ENCODE data around the gene ENO2.

The ENO2 gene

DNA sequence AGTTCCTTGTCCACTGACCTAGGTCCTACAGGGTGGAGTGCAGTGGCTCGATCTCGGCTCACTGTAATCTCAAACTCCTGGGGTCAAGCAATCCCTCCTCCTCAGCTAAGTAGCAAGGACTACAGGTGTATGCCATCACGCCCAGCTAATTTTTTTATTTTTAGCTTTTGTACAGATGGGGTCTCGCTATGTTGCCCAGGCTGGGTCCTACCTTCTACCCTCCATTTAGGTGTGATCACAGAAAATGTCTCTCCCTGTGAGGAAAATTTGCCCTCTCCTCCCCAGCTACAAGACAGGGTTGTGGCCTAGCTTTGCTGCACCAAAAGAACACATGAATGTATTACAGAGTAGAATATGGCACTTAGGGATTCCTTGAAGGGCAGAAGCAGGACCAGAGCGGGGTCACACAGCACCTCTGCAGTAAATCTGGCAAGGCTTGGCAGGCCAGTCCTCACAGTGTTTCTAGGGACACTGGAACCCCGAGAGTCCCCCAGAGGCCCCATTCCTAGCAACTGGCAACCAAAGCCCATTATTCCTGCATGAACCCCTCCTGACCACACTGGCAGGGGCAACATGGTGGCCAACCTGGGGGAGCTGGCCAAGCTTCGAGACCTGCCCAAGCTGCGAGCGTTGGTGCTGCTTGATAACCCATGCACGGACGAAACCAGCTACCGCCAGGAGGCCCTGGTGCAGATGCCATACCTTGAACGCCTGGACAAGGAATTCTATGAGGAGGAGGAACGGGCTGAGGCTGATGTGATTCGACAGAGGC lies 2.0 kb upstream of the ENO2 start:
- in situ Hi-C loops (cut with MboI; ENCODE audit: low sequenced_read_pairs) = no loop called here

DNA sequence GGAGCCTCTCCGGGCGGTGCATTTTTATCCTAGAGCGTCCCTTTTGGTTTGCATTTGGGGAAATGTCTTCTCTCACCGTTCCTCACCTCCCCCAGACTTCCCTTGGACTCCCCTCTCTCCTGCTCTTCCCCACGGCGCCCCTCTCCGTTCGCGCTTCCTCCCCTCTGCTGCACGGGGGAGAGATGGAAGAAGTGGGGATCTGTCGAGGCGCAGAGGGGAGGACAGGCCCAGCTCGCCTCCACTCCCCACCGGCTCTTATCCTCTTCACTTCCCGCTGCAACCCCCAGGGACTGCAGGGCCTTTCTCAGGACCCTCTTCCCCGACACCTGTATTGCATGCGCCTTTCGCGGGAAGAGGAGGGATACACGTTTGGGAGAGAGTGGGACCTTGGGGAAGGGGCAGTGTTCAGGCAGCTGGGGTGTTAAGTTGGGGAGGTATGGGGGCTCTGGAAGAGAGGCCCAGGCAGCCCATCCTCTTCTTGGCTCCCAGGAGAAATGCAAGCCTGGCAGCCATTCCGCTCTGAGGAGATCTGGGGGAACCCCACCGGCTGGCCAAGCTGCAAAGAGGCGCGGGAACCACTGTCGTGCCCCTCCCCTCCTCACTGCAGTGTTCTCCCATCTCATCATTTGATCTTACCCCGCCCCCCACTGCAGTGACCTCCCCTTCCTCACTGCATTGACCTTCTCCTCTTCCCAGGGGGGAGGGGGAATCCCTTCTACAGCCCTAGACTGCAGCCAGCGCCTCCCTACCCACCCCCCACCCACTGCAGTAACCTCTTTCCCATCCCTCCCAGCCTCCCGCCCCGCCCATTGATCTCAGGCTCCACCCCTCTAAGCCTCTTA lies 788 bp downstream of the ENO2 start:
- in situ Hi-C loops (cut with MboI; ENCODE audit: low sequenced_read_pairs) = no loop called here

DNA sequence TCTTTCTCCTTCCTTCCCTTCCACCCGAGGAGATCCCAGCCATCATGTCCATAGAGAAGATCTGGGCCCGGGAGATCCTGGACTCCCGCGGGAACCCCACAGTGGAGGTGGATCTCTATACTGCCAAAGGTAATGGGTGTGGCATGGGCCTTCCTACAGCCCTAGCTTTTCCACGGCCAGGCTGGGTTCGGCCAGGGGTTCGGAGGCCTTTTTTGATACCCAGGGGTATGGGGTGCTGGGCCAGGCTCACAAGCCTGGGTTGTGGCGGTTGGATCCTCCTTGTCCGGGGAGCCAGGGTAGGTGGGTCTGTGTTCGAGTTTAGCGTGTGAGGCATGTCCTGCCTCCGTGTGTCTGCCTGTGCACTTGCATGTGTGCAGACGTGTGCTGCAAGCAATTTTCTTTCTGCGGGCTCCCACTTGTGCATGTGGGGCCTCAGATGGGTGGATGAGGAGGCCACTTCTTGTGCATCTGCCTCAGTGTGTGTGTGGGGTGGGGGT lies 1.5 kb downstream of the ENO2 start:
- in situ Hi-C loops (cut with MboI; ENCODE audit: low sequenced_read_pairs) = no loop called here

DNA sequence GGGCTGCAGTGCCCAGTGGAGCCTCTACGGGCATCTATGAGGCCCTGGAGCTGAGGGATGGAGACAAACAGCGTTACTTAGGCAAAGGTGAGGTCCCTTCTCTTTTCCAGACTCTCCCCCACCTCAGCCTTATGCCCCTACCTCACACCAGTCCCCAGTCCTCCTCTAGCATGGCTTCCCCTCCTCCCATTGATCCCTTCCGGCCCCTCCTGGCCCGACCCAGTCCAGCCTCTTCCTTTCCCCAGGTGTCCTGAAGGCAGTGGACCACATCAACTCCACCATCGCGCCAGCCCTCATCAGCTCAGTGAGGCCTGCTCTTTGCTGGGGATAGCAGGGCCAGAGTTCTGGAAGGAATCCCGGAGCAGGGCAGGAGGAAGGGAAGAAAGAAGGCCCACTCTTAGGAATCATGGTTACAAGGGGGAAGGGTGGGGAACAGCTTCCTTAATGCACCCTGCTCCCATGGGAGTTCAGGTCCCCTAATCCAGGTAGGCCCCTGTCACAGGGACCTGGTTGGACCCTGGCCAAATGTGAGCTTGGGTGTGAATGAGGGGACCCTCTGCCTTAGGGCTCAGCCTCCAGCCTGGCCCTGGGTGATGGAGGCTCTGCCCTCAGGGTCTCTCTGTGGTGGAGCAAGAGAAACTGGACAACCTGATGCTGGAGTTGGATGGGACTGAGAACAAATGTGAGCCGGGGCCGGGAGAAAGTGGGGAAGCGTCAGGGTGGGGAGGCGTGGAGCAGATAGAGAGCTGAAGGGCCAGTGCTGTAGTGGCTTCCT lies 2.2 kb downstream of the ENO2 start:
- in situ Hi-C loops (cut with MboI; ENCODE audit: low sequenced_read_pairs) = no loop called here

DNA sequence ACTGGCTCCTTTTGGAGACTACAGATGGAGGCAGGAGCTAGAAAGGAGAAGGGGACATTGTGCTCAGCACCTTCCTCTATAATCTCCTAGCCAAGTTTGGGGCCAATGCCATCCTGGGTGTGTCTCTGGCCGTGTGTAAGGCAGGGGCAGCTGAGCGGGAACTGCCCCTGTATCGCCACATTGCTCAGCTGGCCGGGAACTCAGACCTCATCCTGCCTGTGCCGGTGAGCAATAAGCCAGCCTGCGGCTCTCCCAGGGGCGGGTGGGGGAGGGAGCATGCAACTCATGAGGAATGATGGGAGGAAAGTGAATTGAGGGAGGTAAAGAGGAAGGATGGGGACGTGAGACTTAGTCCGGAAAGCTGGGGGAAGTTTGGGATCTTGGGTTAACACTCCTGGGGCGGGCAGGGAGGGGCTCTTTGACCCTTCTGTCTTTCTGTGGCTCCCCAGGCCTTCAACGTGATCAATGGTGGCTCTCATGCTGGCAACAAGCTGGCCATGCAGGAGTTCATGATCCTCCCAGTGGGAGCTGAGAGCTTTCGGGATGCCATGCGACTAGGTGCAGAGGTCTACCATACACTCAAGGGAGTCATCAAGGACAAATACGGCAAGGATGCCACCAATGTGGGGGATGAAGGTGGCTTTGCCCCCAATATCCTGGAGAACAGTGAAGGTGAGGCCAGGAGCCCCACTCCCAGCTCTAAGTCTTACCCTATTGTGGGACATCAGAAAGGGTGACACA lies 3.3 kb downstream of the ENO2 start:
- in situ Hi-C loops (cut with MboI; ENCODE audit: low sequenced_read_pairs) = no loop called here

DNA sequence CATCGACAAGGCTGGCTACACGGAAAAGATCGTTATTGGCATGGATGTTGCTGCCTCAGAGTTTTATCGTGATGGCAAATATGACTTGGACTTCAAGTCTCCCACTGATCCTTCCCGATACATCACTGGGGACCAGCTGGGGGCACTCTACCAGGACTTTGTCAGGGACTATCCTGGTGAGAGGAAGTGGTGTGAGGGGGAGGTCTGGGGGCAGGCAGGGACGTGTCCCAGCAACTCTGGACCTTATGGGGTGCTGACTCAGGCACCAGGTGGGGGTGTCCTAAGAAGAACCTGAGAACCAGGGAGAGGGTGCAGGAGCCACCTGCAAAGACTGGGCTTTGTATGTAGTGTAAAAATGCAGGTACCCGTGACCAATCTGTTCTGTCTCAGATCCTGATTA lies 5.2 kb downstream of the ENO2 start:
- in situ Hi-C loops (cut with MboI; ENCODE audit: low sequenced_read_pairs) = no loop called here

DNA sequence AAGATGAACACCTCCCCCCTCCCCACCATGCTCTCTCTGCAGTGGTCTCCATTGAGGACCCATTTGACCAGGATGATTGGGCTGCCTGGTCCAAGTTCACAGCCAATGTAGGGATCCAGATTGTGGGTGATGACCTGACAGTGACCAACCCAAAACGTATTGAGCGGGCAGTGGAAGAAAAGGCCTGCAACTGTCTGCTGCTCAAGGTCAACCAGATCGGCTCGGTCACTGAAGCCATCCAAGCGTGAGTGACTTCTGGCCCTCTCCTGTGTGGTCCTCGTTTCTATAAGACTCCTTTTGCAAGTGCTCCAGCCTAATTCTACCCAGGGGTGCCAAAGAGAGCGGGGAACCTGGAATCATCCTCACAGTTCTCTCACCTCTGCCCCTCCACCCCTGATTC lies 7.2 kb downstream of the ENO2 start:
- in situ Hi-C loops (cut with MboI; ENCODE audit: low sequenced_read_pairs) = no loop called here

DNA sequence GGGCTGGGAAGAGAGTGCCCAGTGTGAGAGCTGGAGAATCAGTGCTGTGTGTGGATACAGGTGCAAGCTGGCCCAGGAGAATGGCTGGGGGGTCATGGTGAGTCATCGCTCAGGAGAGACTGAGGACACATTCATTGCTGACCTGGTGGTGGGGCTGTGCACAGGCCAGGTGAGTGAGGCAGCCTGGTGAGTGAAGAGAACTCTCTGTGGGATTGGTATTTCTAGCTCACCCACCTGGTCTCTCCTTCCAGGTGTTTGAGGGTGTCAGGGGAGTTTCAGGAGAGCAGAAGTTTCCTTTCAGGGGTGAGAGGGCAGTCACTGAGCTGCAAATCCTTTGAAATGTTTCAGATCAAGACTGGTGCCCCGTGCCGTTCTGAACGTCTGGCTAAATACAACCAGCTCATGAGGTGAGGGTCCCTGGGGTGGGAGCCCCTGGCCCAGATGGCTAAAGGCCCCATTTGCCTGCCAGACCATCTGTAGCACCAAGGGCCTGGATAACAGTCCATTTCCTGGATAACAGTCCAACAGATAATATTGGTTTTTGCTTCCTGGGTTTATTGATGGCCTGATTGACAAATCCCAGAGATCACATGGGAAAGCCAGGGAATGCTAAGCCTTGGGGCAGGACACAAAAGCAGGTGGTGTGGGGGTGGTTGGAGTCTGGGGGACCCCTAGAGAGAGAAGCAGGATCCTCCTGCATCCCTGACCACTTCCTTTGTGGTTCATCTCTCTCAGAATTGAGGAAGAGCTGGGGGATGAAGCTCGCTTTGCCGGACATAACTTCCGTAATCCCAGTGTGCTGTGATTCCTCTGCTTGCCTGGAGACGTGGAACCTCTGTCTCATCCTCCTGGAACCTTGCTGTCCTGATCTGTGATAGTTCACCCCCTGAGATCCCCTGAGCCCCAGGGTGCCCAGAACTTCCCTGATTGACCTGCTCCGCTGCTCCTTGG lies 7.9 kb downstream of the ENO2 start:
- in situ Hi-C loops (cut with MboI; ENCODE audit: low sequenced_read_pairs) = no loop called here

DNA sequence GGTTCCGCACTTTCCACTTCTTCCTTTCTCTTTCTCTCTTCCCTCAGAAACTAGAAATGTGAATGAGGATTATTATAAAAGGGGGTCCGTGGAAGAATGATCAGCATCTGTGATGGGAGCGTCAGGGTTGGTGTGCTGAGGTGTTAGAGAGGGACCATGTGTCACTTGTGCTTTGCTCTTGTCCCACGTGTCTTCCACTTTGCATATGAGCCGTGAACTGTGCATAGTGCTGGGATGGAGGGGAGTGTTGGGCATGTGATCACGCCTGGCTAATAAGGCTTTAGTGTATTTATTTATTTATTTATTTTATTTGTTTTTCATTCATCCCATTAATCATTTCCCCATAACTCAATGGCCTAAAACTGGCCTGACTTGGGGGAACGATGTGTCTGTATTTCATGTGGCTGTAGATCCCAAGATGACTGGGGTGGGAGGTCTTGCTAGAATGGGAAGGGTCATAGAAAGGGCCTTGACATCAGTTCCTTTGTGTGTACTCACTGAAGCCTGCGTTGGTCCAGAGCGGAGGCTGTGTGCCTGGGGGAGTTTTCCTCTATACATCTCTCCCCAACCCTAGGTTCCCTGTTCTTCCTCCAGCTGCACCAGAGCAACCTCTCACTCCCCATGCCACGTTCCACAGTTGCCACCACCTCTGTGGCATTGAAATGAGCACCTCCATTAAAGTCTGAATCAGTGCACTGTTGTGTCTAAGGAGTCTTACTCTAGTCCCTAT lies 8.8 kb downstream of the ENO2 start:
- in situ Hi-C loops (cut with MboI; ENCODE audit: low sequenced_read_pairs) = no loop called here

DNA sequence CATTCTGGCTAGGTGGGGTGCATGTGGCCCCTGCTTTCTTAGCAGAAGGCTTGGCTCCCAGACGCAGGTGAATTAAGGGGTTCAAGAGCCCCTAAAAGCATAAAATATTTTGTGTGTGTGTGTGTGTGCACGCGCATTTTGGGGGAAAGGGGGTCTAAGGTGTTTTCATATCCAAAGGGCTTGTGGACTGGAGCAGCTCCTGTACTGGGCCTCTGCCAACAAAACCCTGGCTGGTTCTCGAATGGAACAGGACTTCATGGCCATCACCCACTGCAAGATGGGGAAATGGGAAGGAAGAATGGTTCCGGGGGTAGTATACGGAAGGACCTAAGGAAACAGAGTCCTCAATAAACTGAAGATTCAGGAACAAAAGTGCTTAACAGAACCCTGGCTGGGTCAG lies 9.5 kb downstream of the ENO2 start:
- in situ Hi-C loops (cut with MboI; ENCODE audit: low sequenced_read_pairs) = no loop called here

DNA sequence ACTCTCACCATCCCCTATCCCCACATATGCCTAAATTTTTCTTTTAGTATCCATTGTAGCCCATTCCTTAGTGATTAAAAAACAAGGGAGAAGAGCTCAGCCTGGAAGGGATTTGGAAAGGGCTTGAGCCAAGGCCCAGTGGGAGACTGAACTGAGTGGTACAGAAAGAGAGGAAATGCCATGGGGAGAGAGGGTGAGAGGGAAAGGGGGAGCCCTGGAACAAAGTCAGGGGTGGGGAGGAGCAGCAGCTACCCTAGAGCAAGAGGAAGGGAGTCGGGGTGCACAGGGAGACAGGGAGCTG lies 10.8 kb downstream of the ENO2 start:
- in situ Hi-C loops (cut with MboI; ENCODE audit: low sequenced_read_pairs) = no loop called here

DNA sequence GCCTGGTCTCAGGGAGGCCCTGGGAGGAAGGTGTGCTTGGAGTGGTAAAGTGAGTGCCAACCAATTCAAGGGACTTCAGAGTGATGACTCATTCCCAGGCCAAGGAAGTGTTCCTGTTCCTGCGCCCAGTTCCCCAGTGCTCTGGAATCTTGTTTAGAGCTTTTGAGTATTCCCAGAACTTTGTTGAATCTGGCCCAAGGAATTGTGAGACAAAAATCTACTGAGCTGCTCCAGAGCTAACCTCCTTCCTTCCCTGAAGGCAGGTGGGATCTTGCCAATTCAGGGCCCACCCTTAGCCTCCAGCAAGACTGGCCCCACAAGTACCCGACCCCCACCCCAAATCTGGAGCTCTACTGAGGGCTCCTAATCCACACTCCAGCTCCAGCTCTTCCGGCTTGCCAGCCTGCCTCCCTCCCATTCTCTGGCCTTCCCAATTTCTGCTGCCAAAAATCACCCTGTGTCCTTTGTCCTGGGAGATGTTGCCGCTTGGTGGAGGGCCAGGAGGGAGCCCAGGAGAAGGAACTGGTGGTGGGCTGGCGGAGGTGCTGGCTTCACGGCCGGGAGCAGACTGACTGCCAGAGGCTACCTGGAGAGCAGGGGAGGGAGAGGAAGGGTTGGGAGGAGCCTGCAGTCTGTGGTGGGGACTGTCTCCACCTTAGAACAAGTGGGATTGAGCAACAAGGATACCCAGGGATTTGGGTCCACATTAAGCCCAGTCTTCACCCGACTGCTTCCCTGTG lies 11.3 kb downstream of the ENO2 start:
- in situ Hi-C loops (cut with MboI; ENCODE audit: low sequenced_read_pairs) = no loop called here

DNA sequence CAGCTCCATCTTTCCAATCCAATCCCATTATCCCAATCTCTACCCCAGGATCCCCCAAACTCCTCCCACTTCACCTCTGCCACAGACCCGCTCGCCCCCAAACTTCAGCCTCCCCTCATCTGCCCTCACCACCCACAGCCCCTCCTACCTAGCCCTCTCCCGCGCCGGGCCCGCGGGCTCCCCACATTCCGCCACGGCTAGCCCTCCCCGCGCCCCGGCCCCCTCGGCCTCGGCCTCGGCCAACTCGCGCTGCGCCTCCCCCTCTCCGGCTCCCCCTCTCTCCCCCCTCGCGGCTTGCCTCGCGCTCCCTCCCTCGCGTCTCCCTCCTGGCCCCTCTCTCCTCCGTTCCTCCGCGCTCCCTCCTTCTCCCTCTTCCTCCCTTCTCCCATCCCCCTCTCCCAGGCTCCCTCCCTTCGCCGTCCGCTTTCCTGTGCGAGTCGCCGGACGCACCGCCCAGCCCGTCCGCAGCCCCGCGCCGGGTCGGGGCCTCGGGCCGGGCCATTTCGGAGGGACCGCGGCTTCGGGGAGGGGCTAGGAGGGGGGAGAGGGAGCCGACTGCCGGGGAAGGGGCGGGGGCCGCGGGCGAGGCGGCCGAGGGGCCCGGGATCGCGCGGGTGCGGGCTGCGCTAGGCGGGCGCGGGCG lies 13.1 kb downstream of the ENO2 start, which contains the start of gene ATN1:
TSS of gene ATN1 (plus strand) at position 581 of the 643 bp plus-strand sequence. CDS start 6,043 bp downstream, outside the sequence.
- in situ Hi-C loops (cut with MboI; ENCODE audit: low sequenced_read_pairs) = no loop called here

DNA sequence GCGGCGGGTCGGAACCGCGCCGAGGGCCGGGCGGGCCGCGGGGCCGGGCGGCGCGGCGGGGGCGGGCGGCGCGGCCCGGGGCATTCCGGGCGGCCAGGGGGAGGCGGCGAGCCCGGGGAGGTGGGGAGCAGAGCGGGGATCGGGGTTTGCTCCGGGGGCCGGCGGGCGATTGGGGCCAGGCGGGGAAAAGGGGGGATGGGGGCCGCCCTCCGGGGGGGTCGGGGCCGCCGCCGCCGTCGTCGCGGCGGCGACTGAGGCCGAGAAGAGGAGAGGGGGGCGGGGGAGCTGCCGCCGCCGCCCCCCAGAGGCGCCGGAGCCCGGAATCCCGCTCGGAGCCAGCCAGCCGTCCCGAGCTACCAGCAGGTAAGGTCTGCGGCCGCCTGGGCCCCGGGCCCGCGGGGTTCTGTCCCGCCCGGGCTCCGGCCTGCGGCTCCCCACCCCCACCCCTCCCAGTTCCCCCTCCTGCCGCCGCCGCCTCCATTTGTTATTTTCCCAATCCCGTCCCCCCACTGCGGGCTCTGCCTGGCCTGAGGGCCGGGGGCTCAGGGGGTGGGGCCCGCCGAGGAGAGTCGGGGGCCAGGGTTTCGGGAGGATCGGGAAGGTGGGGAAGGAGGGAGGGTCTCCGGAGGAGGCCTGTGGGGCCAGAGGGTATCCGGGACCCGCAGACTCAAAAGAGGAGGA lies 13.8 kb downstream of the ENO2 start:
- in situ Hi-C loops (cut with MboI; ENCODE audit: low sequenced_read_pairs) = no loop called here

DNA sequence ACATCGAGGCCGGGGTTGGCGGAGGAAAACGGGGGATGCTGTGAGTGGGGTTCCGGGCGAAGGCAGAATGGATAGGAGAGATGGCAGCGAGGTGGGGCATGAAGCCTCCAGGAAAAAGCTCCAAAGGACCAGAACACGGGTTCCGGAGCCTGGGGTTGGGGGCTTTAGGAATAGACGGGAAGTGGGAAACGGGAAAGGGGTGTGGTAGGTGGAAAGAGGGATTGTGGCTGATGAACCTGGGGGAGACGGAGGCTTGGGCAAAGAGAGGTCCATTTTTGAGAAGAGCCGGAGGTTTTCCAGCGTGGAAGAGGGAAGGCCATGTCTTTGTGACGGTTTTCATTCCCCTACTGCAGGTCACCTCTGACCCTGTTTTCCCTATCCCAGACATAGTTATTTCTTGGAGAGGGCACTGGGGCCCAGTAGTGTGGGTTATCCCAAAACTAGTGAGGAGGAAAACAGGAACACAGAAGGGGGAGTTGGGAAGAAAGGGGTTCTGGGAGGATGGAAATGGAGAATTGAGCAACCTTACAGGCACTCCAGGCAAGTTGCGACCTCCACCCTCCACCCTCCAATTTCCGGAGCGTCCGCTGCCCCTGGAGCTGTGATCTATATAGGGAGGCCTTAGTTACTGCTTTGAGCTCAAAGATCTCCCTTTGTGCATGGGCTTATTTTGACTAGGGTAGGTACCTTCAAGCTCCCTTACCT lies 14.5 kb downstream of the ENO2 start:
- in situ Hi-C loops (cut with MboI; ENCODE audit: low sequenced_read_pairs) = no loop called here

All from HL-60/S4 treated with retinoic acid at 250 ng/mL for 4 days and 3 days (cell line).